A549 (cell line): ENCODE results near the gene PATJ.

ENCODE experiments used
- CTCF ChIP-seq: fragments of >200 bp; sonication (Bioruptor Twin); formaldehyde crosslinking; IDR thresholded peaks from 3 replicates; pipeline ENCODE4 v1.5.1; 2016
- EP300 ChIP-seq, 2 experiments: fragments of >200 bp; sonication (Bioruptor Twin); formaldehyde crosslinking; IDR thresholded peaks; 2 replicates in 1 of 2; 3 replicates in 1 of 2; pipeline ENCODE4 v1.6.1; 2016 to 2017
- HDAC2 ChIP-seq: fragments of 200-600 bp; sonication (generic); IDR thresholded peaks from 2 replicates; pipeline ENCODE4 v1.6.1; 2016
- HES2 ChIP-seq: fragments of >200 bp; sonication (Bioruptor Twin); formaldehyde crosslinking; IDR thresholded peaks from 2 replicates; pipeline ENCODE4 v1.6.1; 2016
- PBX3 ChIP-seq: IDR thresholded peaks from 2 replicates; pipeline ENCODE4 v1.6.1; 2012
- PHF8 ChIP-seq: fragments of 200-600 bp; sonication (generic); IDR thresholded peaks from 2 replicates; pipeline ENCODE4 v1.6.1; 2016; ENCODE audit warnings: low read depth, mild to moderate bottlenecking, antibody characterized with exemption, moderate library complexity, borderline replicate concordance
- POLR2A ChIP-seq: IDR thresholded peaks from 2 replicates; pipeline ENCODE4 v1.6.1; 2012; ENCODE audit warnings: mild to moderate bottlenecking, low read length
- RAD21 ChIP-seq, 2 experiments: fragments of >200 bp in 1 of 2; sonication (Bioruptor Twin) in 1 of 2; formaldehyde crosslinking in 1 of 2; IDR thresholded peaks in 1 of 2; conservative IDR thresholded peaks in 1 of 2; 2 replicates in 1 of 2; 3 replicates in 1 of 2; pipeline ENCODE4 v1.6.1; 2012 to 2018; ENCODE audit warnings: inconsistent platforms in 1 of 2
- RNF2 ChIP-seq: fragments of 200-600 bp; sonication (generic); IDR thresholded peaks from 2 replicates; pipeline ENCODE4 v1.6.1; 2016; ENCODE audit warnings: low read depth, mild to moderate bottlenecking, antibody characterized with exemption, moderate library complexity, borderline replicate concordance
- USF2 ChIP-seq: fragments of 450-650 bp; IDR thresholded peaks from 2 replicates; pipeline ENCODE4 v1.6.1; 2014; ENCODE audit warnings: antibody characterized with exemption

GRCh38 chr1:62003777-62004176, 261.5 kb downstream of the PATJ start:
- TF ChIP-seq CTCF (no peak), RNF2 (no peak), POLR2A (no peak), EP300 (IDR thresholded peaks at IDR 0.05) (no peak), HES2 (no peak), USF2 (no peak), RAD21 (conservative IDR thresholded peaks at IDR 0.05 in 1 of 2, IDR thresholded peaks at IDR 0.05 in 1 of 2) (no peak), PBX3 (no peak), HDAC2 (no peak), PHF8 (no peak)
